Stimulated activated CD8-positive, alpha-beta memory T cell treated with anti-CD3 and anti-CD28 coated beads, Interleukin-15, amount 100 ng/mL, for 1 hour (primary cell): ENCODE data around the gene CIB4.

Experiments
- DNase-seq: peaks from one replicate; pipeline ENCODE4 v3.0.0-alpha.2; 2020; ENCODE audit warnings: low read depth

Gene CIB4

DNA sequence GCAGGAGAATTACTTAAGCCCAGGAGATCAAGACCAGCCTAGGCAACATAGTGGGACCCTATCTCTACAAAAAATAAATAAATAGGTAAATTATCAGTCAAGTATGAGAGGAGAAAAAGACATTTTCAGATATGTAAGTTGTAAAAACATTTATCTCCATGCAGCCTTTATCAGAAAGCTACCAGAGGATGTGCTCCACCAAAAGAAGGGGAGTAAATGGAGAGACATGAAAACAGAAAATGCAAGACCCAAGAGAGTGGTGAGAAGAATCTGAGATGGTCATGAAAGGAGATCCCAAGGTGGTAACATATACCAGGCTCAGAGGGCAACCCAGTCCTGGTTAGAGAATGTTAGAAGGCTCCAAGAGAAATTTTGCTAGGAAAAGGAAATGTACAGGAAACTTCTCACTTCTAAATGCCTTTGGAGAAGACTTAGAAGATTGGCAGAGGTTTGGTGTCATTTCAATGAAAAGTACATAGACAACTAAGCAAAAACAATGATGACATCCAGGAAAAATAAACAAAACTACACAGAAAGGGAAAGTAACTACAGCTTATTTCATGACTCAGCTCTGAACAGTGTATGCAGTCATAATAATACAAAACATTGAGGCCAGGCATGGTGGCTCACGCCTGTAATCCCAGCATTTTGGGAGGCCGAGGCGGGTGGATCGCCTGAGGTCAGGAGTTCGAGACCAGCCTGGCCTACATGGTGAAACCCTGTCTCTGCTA is 19.5 kb downstream of the CIB4 start:
- DNase-seq, result no peak

DNA sequence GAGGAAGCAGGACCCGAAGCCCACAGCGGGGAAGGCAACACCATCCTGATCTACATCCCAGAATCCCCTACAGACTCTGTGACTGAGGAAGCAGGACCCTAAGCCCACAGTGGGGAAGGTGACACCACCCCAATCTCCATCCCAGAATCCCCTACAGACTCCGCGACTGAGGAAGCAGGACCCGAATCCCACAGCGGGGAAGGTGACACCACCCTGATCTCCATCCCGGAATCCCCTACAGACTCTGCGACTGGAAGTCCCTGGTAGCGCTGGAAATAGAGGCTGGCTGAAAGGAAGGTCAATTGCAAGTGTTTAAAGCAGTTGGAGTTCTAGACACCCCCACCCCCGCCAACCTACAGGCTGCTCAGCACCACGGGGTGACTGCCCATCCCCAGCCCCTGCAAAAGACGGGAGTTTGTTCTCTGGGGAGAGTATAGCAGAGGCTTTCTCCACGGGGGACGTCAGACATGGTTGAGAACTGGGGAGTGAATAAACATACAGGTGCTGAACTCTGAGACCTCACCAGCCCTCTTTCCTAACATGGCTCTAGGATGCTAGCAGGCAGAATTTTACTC is 21.0 kb downstream of the CIB4 start:
- DNase-seq, result no peak

DNA sequence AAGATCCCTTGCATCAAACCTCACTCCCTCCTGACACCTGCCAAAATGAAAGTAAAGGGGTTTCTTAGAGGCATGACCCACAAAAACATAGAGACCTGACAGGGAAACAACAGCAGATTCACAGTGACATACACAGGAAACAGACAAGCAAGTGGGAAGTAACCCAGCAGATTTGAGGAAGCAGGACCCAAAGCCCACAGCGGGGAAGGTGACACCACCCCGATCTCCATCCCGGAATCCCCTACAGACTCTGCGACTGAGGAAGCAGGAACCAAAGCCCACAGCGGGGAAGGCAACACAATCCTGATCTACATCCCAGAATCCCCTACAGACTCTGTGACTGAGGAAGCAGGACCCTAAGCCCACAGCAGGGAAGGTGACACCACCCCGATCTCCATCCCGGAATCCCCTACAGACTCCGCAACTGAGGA is 21.6 kb downstream of the CIB4 start:
- no peak for DNase-seq

DNA sequence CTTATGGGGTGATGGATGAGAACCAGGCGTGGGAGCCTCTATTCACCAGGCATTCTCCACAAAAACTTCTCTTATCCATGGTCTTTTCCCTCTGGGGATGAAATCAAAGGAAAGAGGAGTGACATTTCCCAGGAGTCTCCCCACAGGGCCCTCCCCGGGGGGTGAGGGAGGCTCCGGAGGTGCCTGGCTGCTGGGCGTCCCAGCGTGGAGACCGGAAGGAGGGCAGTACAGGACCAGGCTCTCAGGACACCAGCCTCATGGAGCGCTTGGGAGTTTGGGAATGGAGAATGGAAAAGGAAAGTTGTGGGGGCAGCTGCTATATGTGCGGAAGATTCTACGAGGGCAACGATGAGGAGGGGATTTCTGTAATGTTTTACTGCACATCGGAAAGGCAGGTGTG is 22.1 kb downstream of the CIB4 start:
- DNase-seq, result no peak

DNA sequence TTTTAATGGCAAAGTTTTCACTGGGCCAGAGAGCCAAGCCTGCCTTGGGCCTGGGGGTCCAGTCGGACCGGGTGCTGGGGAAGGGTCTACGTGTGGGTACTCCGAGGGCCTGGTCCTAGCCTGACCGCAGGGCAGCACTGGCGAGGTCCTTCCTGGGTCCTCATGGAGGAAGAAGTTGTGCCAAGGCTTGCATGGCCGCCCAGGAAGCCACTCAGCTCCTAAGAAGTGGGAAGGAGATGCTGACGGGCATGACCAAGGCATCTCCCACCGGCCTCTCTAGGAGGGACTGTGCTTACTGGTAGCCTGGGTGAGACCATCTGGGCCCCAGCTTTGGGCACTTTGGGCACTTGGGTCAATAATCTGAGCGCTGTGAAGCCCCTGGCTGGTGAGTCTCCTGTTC is 22.6 kb downstream of the CIB4 start:
- DNase-seq, result no peak

DNA sequence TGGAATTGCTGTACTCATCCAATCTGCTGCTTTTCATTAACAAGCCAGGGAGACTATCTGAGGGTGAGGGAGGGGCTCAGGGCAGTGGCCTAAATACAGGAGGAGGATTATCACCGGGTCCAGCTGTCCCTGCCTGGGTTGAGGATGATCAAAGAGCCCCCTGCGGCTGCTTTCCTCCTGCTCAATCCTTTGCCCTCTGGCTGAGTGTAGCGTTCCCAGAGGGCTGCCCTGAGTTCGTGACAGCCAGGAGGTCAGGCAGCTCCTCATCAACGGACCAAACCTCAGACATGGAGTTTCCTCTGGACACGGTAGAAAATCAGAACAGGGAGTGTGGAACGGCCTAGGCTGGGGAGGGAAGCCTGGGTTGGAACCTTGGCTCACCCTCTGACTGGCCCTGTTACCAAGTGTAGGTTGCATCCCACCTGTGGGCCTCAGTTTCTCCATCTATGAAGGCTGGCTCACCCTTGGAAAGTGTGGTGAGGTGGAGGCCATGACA is 23.5 kb downstream of the CIB4 start:
- DNase-seq, result no peak

DNA sequence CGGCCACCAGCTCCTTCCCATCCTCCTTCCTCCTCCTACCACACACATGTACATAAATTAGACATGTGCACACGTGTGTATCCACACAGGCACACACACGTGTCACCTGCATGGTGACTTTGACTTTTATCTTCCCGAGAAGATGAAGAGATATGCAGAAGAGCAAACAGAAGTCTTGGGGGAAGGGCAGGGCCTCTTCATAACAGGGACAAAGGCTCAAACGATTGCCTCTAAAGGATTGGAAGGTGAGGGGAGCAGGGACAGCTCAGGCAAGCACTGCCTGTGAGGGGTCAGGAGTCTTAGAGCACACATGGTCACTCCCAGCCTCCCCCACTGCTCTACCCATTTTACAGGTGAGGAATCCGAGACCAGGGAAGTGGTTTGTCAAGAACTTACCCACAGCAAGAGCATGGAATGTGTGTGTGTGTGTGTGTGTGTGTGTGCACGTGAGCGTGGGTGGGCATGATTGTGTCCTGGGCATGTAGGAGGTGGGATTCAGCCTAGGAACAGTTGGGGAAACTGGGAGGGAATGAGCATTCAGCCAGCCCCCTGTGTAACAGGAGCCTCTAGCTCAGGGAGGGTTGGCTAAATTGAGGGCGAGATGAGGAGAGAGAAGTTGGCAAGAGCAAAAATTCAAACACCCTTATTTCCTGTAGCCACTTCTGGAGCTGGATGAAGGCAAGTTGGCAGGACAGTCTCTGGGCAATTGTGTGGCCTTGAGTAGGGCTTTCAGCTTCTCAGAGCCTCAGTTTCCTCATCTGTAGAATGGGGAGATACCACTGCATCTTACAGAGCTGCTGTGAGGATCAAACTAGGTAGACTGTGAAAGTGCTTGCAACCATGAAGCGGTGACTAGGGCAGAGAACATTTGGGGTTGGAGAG is 24.2 kb downstream of the CIB4 start:
- no peak for DNase-seq

DNA sequence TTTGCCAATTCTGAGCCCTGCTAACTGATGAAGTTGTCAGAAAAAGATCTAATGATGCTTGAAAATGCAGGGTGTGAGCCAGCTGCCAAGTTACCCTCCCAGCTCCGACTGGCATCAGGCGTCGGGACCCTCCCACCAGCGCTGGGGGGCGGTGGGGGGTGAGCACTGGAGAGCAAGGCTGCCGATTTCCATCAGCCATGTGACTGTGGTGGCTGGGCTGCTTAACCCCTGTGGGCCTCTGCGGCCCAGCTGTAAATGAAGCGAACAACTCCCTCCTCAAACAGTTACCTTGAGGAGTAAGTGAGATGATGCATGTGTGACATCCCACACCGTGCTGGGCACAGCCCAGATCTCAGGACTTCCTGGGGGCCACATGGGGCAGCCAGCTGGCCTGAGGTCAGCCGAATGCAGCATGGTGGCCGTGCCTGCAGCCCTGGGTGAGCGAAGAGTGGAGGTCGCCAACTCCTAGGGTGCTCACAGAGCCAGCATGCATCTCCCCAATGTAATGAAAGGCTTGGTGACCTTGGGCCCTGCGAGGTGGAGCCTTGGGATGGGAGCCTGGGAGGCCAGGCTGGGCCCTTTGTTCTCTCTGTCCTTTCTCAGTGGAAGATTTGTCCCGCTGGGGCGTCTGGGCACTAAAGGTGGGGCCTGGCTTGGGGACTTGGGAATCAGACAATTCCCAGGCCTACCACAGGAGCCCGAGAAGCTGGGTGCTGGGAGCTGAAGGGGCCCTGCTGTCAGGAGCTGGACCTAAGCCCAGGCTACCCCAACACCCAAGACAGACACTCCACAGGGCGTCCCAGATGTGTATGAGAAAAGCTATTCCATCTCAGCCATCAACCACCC is 25.1 kb downstream of the CIB4 start:
- DNase-seq, result no peak

DNA sequence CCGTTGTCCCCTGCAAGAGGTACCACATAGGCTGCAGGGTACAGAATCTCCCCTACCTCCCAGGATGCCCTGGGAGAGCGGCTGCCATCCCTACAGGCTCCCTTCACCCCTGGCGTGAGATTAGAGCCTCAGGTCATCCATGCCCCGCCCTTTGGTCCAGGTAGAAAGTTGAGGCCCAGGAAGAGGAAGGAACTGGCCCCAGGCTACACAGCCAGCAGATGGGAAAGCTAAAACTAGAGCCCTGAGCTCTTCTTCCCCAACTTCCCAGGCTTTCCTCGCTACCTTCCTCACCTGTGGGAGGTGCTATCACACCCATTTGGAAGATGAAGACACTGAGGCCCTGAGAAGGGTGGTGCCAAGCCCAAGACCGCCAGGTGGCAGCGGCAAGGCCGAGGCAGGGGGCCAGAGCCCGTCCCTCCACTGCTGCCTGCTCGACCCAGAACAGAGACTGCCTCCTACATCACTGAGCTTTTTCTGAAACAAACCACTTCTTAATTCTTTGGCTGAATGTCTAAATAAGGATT is 25.8 kb downstream of the CIB4 start:
- DNase-seq, result no peak

DNA sequence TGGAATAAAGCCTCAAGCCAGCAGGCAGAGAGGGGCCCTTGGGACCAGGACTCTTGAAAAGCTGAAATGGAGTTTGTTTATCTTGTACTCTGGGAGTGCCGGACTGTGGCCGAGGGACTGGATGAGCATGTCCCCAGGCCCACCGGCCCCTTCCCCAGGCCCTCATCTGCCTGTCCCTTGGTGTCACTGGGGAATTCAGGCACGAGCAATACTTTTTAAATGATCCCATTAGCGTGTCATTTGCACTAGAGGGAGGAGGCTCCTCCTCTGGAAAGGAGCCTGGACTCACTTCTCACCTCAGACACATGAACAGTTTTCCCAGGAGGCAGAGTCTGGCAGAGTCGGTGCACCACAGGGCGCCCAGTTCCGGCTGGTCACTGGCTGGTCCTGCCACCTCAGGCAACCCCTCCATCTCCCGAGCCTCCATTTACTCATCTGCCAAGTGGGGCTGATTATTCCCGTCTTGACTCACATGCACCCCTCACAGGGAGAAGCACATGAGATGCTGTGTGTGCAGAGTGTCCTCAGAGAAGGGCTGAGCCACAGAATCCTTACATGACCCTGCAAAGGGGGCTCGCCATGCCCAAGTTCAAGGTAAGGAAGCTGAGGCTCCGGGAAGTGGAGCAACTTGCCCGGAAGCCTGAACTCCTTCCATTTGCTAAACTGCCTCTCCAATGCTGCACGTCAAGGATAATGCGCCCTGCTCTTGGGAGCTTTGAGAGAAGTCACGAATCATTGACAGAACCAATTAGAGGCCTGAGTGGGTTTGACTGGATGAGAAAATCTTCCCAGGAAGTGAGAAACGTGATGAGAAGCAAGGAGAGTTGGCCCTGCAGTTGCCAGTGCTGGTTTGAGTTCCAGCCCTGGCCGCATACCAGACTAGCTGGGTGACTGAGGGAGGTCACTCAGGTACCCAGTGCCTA is 26.7 kb downstream of the CIB4 start:
- DNase-seq, result no peak

DNA sequence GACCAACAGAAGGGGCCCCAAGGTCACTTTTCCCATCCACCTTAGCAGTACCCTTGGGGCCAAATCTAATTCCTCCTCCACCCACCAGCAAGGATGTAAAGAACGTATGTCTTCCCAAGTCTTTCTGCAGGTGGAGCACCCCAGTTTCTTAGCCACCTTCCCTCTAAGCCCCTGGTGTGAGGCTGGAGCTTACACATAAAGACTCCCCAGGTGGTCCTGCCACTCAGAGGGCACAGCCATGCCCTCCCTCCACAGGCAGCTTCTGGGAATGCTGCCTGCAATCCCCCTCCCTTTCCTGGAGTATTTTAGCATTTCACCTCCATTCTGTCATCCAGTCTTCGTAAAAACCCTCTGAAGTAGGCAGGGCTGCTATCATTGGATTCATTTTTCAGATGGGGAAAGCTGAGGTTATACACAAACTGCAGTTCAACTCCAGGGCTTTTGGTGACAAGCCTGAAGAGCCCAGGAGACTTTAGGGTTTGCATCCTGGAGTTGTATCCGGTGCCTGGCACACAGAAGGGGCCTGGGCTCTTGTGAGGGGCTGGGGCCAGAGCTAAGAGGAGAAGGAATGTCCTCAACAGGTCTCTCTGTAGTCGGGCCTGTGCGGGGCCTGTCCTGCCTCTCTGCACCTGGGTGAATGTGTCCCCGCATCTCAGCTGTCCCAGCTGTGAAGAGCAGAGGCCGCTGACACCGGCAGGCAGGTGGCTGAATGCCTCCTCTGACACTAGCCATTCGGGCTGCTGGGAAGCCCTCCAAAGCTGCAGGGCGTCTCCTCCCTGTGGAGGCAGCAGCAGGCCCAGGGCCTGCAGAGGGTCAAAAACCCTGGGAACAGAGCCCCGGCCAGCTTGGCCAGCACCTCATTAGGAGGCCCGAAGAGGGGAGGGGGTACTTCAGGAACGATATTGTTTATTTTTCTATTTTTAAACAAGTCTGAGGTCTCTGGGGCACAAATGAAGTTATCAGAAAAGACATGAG is 27.6 kb downstream of the CIB4 start:
- no peak for DNase-seq

DNA sequence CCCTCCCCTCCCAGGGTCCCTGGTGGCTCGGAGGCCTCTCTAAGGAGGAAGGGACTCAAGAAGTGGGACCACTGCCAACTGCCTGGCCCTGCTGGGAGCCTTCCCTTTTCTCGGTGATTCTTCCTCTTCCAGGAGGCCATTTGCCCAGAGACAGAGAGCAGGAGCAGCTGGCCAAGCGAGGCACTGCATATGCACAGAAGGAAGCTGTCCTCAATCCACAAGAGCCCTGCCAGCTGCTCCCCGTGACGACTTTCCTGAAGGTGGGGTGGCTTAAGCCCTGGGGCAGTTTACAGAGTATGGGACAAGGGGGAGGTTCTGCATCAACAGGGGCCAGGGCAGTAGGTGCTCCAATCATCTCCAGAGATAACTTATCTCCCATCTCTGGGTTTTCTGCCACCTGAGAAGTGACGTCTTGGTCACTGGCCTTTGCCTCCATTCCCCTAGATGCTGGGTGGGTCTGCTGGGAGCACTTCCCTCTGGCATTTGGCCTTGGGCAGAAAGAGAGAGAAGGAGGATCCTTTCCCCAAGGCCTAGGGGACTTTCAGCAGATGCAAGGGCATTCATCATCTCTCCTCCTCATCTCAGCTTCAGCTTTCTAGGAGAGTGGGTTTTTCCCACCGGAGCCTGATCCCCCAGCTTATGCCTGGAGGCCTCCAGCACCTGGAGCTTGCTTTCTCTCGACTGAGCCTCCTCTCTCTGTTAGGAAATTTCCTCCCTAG is 28.5 kb downstream of the CIB4 start:
- no peak for DNase-seq

DNA sequence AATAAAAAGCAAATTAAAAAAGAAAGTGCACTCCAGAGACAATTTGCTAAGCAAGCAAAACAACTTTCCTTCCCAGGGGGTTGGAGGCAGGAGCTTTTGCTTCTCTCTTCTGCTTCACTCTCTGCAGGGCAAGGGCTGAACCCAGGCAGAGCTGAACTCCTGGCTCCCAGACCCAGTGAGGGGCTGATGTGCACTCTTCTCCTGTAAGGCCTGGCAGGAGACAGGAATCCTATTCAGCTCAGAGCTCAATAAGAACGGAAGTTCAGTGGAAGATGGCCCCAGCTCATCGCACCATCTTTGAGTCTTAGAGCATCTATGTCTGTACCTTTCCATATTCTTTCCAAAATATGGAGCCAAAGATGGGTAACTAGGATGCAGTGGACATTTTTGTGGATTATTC is 29.1 kb downstream of the CIB4 start:
- no peak for DNase-seq

DNA sequence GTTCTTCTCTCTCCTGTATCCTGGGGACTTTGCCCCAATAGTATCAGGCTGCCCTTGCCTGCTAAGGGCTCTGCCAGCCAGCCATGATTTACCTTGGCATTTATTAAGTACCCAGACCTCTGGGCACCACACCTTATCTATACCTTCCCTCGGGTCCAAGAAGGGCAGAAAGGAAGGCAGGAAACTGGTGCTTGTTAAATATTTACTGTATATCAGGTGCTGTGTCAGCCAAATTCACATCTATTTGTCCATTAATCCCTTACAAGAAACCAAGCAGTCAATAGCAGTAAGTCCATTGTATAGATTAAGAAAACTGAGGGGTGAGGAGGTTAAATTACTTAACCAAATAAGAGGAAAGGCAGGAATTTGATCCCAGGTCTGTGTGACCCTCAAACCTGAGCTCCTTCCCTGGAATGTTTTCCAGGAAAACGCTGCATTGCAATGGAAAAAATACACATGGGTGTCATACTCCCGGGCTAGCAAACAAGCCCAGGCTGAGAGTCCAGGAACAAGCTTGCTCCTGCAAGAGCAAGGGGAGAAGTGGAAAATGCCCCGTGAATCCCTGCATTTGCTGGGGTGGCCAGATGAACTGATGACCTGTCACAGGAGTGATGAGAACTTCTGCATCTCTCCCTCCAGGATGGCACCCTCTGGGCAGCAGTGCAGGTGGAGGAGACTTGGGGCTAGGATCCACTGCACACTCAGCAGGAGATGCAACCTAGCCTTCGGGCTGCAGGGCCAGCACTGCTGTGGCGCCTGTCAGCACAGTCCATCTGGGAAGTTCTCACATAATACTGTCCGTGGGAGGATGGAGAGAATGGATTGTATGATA is 30.4 kb downstream of the CIB4 start:
- no peak for DNase-seq

DNA sequence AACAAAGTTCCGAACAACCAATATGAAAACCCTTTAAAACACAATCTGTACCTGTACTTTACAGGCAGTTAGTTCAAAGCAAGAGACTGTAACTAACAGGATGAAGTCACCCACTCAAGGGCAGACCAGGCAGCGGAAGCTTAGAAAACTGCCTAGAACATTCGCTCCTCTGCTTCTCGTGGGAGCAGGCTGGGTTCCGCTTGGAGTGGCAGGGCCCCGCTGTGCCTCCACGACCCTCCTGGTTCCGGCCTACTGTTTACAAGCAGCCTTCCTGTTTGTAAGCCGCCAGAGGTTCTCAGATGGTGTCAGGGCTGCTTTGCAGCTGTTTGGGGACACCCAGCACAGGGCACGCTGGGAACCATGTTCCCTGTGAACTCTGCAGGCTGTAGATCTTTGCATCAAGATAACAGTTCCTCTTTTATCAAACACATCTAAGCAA is 31.3 kb downstream of the CIB4 start:
- no peak for DNase-seq

DNA sequence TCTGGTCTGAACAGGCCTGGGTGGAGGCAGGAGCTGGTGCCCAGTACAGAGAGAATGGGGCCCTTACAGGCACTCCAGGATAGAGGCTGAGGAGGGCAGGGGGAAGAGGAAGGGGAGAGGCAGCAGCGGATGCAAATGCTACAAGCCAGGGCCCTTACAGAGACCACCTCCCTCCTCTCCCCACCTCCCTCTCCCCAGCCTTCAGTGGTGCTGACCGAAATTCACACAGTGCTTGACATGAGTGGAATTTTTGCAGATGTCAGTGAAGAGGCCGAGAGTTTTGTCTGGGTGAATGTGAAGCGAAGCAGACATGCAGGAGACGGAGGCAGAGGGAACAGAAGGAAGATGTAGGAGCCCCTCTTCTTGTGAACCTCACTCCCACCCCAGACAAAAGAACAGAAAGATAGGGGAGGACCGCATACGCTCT is 31.9 kb downstream of the CIB4 start:
- no peak for DNase-seq

DNA sequence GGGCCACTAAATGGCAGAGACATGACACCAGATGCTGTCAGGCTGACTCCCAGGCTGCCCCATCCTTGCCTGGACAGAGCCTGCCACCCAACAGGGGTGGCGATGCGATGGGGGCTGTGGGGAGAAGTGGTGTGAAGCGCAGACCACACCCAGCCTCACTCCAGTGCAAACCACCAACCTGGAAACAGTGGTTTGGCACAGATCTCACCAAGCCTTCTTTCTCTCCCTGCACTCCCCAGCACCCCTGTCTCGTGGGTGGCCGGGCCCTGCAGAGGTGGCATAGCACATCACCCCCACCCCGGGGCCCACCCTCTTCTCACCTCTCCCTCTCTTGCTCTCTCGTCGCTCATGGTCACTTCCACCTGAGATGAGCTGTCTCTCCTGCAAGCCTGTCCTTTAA is 32.6 kb downstream of the CIB4 start:
- DNase-seq, result no peak

DNA sequence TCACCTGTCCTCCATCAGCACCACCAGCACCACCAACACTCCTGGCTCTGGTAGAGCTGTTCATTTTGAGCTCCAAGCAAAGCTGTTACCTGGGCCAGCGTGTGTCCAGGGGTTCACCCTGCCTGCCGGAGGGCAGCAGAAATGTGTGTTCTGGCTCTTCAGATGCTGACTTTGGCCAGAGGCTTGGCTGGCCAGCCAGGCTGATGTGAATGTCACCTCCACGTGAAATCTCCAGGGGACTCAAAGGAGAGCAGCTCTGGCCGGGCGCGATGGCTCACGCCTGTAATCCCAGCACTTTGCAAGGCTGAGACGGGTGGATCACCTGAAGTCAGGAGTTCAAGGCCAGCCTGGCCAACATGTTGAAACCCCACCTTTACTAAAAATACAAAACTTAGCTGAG is 33.5 kb downstream of the CIB4 start:
- DNase-seq, result no peak
